HG02798 (cell line): ENCODE measurements around the gene TAF10.

Experiments
- ATAC-seq: cut with Tn5 transposase; IDR thresholded peaks from one replicate; pipeline ENCODE4 v1.9.1; 2021; ENCODE audit warnings: mild to moderate bottlenecking; ENCODE audit not compliant: unreplicated experiment, poor library complexity

Gene TAF10

GRCh38 chr11:6586434-6587359, 25.3 kb downstream of the TAF10 start:
- no peak for ATAC-seq

DNA sequence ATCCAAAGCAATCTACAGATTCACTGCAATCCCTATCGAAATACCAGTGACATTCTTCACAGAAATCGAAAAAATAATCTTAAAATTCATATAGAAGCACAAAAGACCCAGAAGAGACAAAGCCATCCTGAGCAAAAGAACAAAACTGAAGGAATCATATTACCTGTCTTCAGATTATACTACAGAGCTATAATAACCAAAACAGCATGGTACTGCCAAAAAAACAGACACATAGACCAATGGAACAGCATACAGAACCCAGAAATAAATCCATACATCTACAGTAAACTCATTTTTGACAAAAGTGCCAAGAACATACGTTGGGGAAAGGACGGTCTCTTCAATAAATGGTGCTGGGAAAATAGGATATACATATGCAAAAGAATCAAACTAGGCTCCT, 27.5 kb downstream of the TAF10 start:
- no peak for ATAC-seq

GRCh38 chr11:6583584-6583983, 28.4 kb downstream of the TAF10 start:
- no peak for ATAC-seq

DNA sequence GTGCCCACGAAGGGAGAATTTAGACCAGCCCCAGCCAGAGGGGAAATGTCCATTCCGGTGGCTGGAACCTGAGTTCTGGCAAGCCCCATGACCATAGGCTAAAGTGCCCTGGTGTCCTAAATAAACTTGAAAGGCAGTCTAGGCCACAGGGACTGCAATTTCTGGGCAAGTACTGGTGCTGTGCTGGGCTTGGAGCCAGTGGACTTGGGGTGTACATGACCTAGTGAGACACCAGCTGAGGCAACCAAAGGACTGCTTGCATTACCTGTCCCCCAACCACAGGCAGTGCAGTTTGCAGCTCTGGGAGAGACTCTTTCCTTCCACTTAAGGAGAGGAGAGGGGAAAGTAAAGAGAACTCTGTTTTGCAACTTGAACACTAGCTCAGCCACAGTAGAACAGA, 32.3 kb downstream of the TAF10 start:
- no peak for ATAC-seq

DNA sequence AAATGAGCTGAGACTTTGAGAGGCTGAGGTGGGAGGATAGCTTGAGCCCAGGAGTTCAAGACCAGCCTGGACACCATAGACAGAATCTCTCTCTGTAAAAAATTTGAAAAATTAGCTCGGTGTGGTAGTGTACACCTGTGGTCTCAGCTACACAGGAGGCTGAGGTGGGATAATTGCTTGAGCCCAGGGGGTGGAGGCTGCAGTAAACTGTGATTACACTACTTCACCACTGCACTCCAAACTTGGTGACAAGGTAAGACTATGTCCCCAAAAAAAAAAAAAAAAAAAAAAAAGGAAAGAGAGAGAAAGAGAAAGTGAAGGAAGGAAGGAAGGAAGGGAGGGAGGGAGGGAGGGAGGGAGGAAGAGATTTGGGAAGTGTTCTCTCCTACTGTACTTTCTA, 33.9 kb downstream of the TAF10 start:
- ATAC-seq, result no peak

- ATAC-seq, result no peak
Observed at GRCh38 chr11:6576471-6577373, 35.3 kb downstream of the TAF10 start.

DNA sequence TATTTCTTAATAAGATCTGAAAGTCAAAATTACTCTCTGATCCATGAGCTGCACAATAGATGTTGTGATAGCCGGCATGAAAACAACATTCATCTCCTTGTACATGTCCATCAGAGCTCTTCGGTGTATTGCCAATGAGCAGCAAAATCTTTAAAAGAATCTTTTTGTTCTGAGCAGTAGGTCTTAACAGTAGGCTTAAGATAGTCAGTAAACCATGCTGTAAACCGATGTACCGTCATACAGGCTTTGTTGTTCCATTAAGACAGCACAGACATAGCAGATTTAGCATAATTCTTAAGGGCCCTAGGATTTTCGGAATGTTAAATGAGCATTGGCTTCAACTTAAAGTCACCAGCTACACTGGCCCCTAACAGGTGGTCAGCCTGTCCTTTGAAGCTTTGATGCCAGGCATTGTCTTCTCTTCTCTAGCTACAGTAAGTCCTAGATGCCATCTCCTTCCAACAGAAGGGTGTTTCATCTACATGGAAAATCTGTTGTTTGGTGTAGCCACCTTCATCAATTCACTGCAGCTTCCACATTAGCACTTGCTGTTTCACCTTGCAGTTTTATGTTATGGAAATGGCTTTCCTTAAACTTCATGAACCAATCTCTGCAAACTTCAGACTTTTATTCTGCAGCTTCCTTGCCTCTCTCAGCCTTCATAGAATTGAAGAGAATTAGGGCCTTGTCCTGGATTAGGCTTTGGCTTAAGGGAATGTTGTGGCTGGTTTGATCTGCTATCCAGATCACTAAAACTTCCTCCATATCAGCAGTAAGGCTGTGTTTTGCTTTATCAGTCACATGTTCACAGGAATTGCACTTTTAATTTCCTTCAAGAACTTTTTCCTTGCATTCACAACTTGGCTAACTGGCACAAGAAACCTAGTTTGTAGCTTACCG, 37.0 kb downstream of the TAF10 start:
- no peak for ATAC-seq

DNA sequence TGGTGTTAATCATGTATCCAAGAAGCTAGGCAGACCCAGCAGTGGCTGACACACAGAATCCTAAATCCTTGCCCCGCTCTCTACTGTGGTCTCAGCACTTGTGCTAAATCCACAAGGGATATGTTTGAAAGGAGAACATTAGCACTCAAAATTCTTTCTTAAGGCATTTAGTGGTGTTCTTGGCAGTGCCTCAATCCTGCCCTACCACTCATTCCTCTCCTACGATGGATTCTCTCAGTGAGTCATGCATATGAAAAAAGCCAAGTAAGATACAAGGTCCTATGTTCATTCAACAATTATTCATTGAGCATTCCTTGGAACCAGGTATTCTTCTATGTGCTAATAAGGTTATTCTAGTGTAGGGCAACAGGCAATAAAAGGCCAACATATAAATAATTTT, 39.8 kb downstream of the TAF10 start:
- ATAC-seq, result no peak

DNA sequence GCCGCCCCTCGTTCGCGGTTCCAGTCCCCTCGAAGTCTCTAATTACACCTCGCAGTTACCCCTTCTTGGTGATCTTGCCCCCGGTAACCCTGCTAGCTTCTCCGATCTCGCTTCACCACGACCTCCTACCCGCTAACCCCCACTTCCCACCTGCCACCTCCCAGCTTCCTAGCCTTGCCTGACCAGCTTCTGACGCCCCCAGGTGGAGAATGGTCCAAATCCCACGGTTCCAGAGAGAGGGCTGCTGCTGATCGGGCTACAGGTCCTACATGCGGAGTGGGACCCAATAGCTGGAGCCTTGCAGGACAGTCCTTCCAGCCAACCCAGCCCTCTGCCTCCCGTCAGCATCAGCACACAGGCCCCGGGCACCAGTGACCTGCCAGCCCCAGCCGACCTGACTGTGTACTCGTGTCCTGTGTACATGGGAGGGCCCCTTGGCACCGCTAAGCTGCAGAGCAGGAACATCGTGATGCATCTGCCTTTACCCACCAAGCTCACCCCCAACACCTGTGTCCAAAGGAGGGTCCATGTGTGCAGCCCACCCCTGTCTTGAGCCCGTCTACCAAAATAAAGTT, 40.5 kb downstream of the TAF10 start:
- no peak for ATAC-seq

GRCh38 chr11:6570691-6571427, 41.2 kb downstream of the TAF10 start:
- ATAC-seq, result no peak

- ATAC-seq, result no peak
Observed at GRCh38 chr11:6569706-6570105, 42.3 kb downstream of the TAF10 start.

- ATAC-seq, result no peak
Observed at GRCh38 chr11:6568191-6568918, 43.7 kb downstream of the TAF10 start.

DNA sequence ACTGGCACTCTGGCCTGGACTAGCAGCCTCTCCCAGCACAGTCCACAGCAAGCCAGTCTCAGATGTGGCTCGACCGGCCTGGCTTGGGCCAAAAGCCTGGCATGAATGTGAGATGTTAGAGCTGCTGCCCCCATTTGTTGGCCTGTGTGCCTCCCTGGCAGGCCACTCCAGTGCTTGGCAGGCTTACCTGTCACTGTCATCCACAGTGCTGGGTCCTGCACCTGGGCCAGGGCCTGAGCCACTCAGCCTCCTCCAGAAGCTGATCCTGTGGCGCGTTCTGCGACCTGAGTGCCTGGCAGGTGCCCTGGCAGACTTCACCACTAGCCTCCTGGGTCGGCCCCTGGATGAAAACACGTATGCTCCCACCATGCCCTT, 44.7 kb downstream of the TAF10 start:
- no peak for ATAC-seq

DNA sequence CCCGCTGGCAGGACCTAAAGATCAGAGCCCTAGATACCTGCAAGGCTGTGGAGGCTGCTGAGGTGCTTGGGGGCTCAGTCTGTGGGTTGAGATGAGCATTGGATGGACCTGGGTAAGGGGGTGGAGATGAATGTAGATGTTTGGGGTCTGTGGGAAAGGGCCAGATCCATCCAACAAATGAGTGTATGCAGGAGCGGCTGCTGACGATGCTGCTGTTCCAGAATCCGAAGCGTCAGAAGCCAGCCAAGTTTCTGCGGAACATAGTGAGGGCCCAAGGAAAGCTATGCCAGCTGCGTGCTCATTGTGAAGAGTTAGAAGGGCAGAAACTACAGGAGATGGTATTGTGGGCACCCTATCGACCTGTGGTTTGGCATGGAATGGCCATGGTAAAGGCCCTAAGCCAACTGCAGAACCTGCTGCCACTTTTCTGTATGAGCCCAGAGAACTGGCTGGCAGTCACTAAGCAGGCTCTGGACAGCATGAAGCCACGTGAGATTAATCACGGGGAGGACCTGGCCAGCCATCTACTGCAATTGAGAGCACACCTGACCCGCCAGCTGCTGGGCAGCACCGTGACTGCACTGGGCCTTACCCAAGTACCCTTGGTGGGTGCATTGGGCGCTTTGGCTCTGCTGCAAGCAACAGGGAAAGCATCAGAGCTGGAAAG, 45.2 kb downstream of the TAF10 start:
- no peak for ATAC-seq

- ATAC-seq, result no peak
Observed at GRCh38 chr11:6565988-6566703, 45.9 kb downstream of the TAF10 start.

GRCh38 chr11:6565325-6565724, 46.7 kb downstream of the TAF10 start:
- no peak for ATAC-seq

DNA sequence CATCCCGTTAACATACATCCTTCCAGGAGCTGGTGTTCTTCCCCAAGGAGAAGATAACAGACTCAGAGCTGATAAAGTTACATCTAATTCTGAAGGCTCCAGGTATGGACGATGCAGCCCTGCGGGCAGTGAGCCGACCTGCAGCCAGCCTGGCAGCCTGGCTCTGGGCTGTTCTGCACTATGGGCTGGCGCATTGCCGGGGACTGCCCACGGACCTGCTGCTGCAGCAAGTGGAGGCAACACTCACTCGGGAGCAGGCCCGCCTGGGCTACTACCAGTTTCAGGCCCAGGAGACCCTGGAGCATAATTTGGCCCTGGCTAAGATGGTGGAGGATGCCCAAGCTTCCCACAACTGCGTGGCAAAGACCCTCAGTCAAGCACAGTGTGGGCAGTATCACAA, 48.3 kb downstream of the TAF10 start:
- no peak for ATAC-seq
